ENCODE results near the gene PROM1.
A peak's percentile ranks its signal among the peaks of the same experiment; 100 is the strongest.

Gene PROM1

DNA sequence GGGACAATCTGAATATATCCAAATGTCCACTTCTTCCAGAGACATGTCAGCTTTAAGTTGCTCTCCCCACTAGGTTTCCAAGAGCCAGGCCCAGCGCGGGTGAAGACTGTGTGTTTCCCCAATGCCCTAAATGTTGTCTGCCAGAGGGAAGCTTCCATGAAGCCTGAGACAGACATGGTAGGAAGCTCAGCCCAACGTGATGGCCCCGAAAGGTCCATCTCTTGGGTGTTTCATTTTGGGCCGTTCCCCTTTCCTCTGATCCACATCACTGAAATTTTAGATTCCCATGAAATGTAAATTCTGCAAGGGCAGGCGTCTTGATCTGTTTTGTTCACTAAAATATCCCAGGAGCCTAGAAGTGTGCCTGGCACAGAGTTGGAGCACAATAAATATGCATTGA, 25.4 kb upstream of the PROM1 start:
- DNase-seq: no peak

DNA sequence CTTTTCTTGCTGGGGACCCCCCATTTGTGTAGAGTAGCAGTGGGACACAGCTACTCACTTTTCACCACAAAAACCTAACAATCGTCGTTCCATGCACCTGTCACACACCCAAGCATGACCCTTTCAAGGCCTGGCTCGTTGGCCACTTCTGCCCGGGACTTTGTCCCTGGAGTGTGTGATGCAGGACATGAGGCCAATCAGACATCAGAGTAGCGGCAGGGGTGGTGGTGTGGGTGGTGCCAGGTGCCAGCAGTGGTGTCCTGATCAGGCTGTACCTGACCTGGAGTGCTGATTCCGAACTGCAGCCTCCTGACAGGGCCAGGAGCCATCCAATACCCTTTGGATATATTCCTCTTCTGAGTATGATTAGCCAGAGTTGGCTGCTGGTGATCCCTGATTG, 23.1 kb upstream of the PROM1 start:
- DNase-seq: no peak

DNA sequence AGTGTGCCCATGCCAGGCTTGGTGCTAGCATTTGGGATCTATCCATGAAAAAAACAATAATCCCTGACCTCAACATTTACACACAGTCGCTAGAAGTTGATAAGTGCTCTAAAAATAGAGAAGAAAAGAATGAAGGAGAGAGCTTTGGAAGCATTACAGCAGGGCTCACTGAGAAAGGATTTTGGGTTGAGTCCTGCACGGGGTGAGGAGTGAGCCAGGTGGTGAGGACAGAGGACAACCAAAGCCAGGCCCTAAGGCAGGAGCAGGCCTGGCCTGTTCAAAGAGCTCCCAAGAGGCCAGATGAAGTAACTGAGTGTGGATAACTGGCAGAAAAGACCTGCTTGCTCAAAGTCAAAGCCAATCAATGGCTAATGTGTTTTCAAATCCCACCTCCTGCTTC, 20.7 kb upstream of the PROM1 start:
- no peak for DNase-seq

GRCh38 chr4:16102356-16102755, 18.5 kb upstream of the PROM1 start:
- DNase-seq: no peak

DNA sequence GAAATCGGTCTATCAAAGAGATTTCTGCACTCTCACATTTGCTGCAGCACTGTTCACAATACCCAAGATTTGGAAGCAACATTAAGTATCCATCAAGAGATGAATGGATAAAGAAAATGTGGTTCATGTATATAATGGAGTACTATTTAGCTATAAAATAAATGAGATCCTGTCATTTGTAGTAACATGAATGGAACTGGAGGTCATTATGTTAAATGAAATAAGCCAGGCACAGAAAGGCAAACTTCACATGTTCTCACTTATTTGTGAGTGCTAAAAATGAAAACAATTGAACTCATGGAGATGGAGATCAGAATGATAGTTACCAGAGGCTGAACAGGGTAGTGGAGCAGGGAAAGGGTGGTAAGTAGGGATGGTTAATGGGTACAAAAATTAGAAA, 17.0 kb upstream of the PROM1 start:
- DNase-seq: no peak

- DNase-seq: no peak
These were observed 9.0 kb upstream of the PROM1 start for GRCh38 chr4:16092682-16093319.

GRCh38 chr4:16090096-16090705, 6.4 kb upstream of the PROM1 start:
- DNase-seq: no peak

DNA sequence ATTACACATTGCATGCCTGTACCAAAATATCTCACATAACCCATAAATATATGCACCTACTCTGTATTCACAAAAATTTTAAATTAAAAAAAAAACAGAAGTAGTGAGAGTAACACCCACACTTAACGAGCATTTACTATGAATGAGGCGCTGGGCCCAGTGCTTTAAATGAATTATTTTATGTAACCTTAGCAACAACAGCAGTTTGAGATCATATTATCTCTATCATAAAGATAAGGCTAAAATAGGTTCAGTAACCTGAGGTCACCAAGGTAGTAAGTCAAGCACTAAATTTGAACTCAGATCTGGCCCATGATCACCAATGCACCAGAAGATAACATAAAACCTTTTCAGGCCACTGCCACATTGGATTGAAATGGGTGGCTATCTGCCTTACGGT, 5.3 kb upstream of the PROM1 start:
- DNase-seq: no peak

DNA sequence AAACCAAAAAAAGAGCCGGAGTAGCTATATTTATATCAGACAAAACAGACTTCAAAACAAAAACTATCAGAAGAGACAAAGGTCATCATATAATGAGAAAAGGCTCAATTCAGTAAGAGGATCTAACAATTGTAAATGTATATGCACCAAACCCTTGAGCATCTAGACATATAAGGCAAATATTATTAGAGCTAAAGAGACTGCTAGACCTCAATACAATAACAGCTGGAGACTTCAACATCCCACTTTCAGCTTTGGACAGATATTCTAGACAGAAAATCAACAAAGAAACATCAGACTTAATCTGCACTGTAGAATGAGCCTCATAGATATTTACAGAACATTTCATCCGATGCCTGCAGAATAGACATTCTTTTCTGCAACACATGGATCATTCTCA, 4.8 kb upstream of the PROM1 start:
- no peak for DNase-seq

GRCh38 chr4:16085822-16086221, 2.0 kb upstream of the PROM1 start:
- DNase-seq: no peak

- DNase-seq: peak in 13 of 56 donors; percentile 5 to 28 (median 20)
These were observed 1.2 kb downstream of the PROM1 start for GRCh38 chr4:16082426-16083240.

- no peak for DNase-seq
These were observed 1.8 kb downstream of the PROM1 start for GRCh38 chr4:16082041-16082425.

- no peak for DNase-seq
These were observed 4.8 kb downstream of the PROM1 start for GRCh38 chr4:16079046-16079445.

GRCh38 chr4:16078195-16078760, 5.5 kb downstream of the PROM1 start:
- no peak for DNase-seq

- DNase-seq: no peak
These were observed 6.0 kb downstream of the PROM1 start for GRCh38 chr4:16077786-16078185.

GRCh38 chr4:16075975-16076757, 7.7 kb downstream of the PROM1 start:
- DNase-seq: no peak

DNA sequence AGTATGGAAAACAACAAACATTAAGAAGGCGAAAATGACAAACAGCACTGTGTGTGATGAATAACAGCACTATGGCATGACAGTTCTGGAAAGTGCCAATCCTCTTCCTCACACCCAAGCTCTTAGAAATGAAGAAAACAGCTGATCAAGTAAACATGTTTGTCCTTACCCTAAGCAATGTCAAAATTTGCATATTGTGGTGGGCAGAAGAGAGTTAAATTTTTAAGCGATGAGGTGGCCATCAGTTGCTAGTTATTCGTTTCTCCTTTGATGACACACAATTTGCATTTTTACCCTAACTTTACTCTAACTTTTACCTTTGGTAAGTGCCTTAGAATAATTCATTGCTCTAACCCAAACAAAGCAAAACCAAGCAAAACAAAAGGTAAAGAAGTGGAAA, 8.8 kb downstream of the PROM1 start:
- DNase-seq: no peak

- DNase-seq: no peak
These were observed 11.7 kb downstream of the PROM1 start for GRCh38 chr4:16072168-16072567.

- no peak for DNase-seq
These were observed 13.6 kb downstream of the PROM1 start for GRCh38 chr4:16070203-16070602.

- DNase-seq: peak in 52 of 56 donors; percentile 6 to 92 (median 40)
These were observed 16.3 kb downstream of the PROM1 start for GRCh38 chr4:16067515-16067914.

- no peak for DNase-seq
These were observed 17.2 kb downstream of the PROM1 start for GRCh38 chr4:16066586-16067128.
